Measurements from ENCODE around the gene DFFB. TPM values are rescaled to one million over a fixed set of nuclear protein-coding genes. Genes with fewer than 3 reads are reported as not detected.

Gene DFFB
- total RNA-seq, 1 donor from 2014 or later, result 2.1 TPM

DNA sequence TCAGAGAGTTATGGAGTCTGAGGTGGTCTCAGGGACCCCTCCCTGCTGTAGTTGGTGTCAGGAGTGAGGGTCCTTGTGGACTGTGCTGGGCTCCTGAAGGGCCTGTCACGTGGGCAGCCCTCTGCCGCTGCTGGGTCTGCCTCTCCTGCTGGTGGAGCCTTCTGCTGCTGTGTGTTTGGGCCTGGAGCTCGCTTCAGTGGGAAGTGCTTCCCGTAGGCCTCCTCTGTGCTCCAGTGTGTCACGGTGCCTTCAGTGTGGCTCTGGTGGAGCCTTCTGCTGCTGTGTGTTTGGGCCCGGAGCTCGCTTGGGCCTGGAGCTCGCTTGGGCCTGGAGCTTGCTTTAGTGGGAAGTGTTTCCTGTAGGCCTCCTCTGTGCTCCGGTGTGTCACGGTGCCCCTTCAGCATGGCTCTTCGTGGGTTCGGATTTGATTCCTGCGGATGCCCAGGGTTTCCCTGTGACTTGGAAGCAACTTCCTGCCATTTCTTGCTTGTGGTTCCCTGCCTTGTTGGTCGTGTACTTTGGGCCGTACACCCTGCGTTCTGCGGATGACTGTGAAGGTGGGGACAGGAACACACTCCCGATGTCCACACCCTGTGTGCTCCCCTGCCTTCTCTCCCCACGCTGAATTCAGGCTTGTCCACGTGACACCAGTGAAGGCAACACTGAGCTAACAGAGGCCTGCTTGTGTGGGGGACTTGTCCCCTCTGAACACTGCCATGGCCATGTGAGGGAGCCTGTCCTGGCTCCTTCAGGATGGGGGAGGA, 23.3 kb downstream of the DFFB start:
- Histone ChIP-seq H3K4me1 (ENCODE audit: control insufficient read depth in 3 of 3, insufficient read depth in 3 of 3, low read length in 3 of 3) (no peaks in the 10 kb centered on the region), H3K36me3 (ENCODE audit: control insufficient read depth in 3 of 3, insufficient read depth in 3 of 3, low read length in 3 of 3) (peaks cover 29 to 61% (median 40%) of the 10 kb centered on the region in 3 donors), H3K9me3 (ENCODE audit: control insufficient read depth in 3 of 3, low read length in 3 of 3) (peaks cover 0 to 6% (median 6%) of the 10 kb centered on the region in 3 donors), H3K27me3 (ENCODE audit: control insufficient read depth in 3 of 3, insufficient read depth in 3 of 3, low read length in 3 of 3) (no peaks in the 10 kb centered on the region), H3K27ac (ENCODE audit: low read depth, low read length) (no peak overlapping the region), H3K4me3 (ENCODE audit: low read length in 3 of 3) (no peak overlapping the region), H3K9ac (ENCODE audit: low read depth in 1 of 3, low read length in 3 of 3) (no peak overlapping the region)

DNA sequence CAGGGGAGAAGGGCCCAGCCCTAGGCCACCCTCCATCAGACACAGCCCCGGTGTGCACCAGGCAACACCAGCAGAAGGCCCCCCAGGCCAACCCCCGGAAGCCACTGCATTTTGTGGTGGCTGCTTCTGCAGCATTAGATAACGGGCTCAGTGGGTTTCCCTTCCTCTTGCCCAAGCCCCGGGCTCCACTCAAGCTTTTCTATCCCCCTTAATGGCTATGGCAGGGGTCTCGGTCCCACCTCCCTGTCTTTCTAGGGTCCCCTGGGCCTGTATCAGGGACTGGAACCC, 23.9 kb downstream of the DFFB start:
- H3K9me3 ChIP-seq (ENCODE audit: control insufficient read depth in 3 of 3, low read length in 3 of 3), result peaks cover 0 to 6% (median 6%) of the 10 kb centered on the region in 3 donors
- H3K27ac ChIP-seq (ENCODE audit: low read depth, low read length), result no peak overlapping the region
- H3K4me3 ChIP-seq (ENCODE audit: low read length in 3 of 3), result no peak overlapping the region
- H3K36me3 ChIP-seq (ENCODE audit: control insufficient read depth in 3 of 3, insufficient read depth in 3 of 3, low read length in 3 of 3), result peaks cover 28 to 62% (median 45%) of the 10 kb centered on the region in 3 donors
- no peaks in the 10 kb centered on the region for H3K4me1 ChIP-seq (ENCODE audit: control insufficient read depth in 3 of 3, insufficient read depth in 3 of 3, low read length in 3 of 3)
- no peaks in the 10 kb centered on the region for H3K27me3 ChIP-seq (ENCODE audit: control insufficient read depth in 3 of 3, insufficient read depth in 3 of 3, low read length in 3 of 3)
- no peak overlapping the region for H3K9ac ChIP-seq (ENCODE audit: low read depth in 1 of 3, low read length in 3 of 3)

DNA sequence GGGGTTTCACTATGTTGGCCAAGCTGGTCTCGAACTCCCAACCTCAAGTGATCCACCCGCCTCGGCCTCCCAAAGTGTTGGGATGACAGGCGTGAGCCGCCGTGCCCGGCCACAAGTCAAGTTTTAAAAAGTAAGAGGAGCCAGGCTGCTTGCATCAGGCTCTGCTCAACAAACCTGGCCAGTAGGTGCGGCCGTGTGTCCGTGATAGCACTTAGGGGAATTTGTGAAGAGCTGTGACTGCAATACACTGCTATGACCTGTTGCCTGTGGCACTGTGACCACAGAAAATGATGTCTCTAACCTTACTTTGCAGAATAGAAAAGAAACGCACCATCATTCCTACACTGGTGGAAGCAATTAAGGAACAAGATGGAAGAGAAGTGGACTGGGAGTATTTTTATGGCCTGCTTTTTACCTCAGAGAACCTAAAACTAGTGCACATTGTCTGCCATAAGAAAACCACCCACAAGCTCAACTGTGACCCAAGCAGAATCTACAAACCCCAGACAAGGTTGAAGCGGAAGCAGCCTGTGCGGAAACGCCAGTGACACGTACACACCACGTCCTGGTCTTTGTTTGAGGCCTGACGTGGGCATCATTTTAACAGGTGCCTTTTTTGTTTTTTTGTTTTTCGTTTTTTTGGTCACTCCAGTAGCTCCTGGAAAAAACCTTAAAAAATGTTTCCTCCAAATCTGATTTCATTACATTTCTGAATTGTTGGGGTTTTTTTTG, 26.1 kb downstream of the DFFB start:
- Histone ChIP-seq H3K4me3 (ENCODE audit: low read length in 3 of 3) (no peak overlapping the region), H3K9me3 (ENCODE audit: control insufficient read depth in 3 of 3, low read length in 3 of 3) (peaks cover 0 to 6% (median 6%) of the 10 kb centered on the region in 3 donors), H3K27ac (ENCODE audit: low read depth, low read length) (no peak overlapping the region), H3K9ac (ENCODE audit: low read depth in 1 of 3, low read length in 3 of 3) (no peak overlapping the region), H3K27me3 (ENCODE audit: control insufficient read depth in 3 of 3, insufficient read depth in 3 of 3, low read length in 3 of 3) (no peaks in the 10 kb centered on the region), H3K36me3 (ENCODE audit: control insufficient read depth in 3 of 3, insufficient read depth in 3 of 3, low read length in 3 of 3) (peaks cover 35 to 64% (median 59%) of the 10 kb centered on the region in 3 donors), H3K4me1 (ENCODE audit: control insufficient read depth in 3 of 3, insufficient read depth in 3 of 3, low read length in 3 of 3) (no peaks in the 10 kb centered on the region)

DNA sequence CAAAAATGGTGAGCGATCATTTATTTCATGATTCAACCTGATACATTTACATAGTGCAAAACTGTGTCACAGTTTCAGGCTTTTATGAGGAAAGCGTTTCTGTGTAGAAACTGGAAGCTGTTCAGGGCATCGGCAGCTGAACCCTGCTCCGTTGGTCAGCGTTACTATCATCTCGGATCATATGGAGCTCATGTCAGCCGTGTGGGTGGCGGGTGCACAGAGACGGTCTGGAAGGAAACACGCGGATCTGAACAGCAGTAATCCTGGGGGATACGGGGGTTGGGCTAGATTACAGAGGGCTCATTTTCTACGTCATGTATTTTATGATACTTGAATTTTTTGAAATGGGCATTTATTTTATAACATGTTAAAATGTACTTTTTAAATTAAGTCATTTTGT, 27.7 kb downstream of the DFFB start:
- peaks cover 32 to 60% (median 52%) of the 10 kb centered on the region in 3 donors for H3K36me3 ChIP-seq (ENCODE audit: control insufficient read depth in 3 of 3, insufficient read depth in 3 of 3, low read length in 3 of 3)

DNA sequence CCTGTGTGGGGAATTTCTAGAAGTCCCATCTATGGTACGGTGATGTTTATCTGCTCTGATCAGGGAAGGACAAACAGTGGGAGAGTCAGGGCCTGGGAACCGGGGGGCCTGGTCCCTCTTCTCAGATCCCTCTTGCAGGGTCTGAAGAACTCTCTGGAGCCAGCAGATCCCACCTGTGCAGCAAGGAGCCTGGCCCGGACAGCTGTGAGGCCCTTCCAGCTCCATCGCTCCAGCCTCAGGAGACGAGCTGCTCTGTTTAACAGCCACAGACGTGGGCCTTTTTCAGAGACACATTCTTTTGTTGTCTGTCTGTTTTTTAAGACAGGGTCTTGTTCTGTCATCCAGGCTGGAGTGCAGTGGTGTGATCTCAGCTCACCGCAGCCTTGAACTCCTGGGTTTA, 28.3 kb downstream of the DFFB start:
- Histone ChIP-seq H3K4me1 (ENCODE audit: control insufficient read depth in 3 of 3, insufficient read depth in 3 of 3, low read length in 3 of 3) (no peaks in the 10 kb centered on the region), H3K36me3 (ENCODE audit: control insufficient read depth in 3 of 3, insufficient read depth in 3 of 3, low read length in 3 of 3) (peaks cover 36 to 60% (median 53%) of the 10 kb centered on the region in 3 donors), H3K4me3 (ENCODE audit: low read length in 3 of 3) (no peak overlapping the region), H3K27me3 (ENCODE audit: control insufficient read depth in 3 of 3, insufficient read depth in 3 of 3, low read length in 3 of 3) (no peaks in the 10 kb centered on the region), H3K9me3 (ENCODE audit: control insufficient read depth in 3 of 3, low read length in 3 of 3) (no peaks in the 10 kb centered on the region), H3K27ac (ENCODE audit: low read depth, low read length) (no peak overlapping the region), H3K9ac (ENCODE audit: low read depth in 1 of 3, low read length in 3 of 3) (no peak overlapping the region)

More for the DNA sequence above, 27.7 kb downstream of the DFFB start:
- no peak overlapping the region for H3K9ac ChIP-seq (ENCODE audit: low read depth in 1 of 3, low read length in 3 of 3)
- H3K4me1 ChIP-seq (ENCODE audit: control insufficient read depth in 3 of 3, insufficient read depth in 3 of 3, low read length in 3 of 3), result no peaks in the 10 kb centered on the region
- H3K27me3 ChIP-seq (ENCODE audit: control insufficient read depth in 3 of 3, insufficient read depth in 3 of 3, low read length in 3 of 3), result no peaks in the 10 kb centered on the region
- H3K4me3 ChIP-seq (ENCODE audit: low read length in 3 of 3), result no peak overlapping the region
- no peaks in the 10 kb centered on the region for H3K9me3 ChIP-seq (ENCODE audit: control insufficient read depth in 3 of 3, low read length in 3 of 3)
- no peak overlapping the region for H3K27ac ChIP-seq (ENCODE audit: low read depth, low read length)

DNA sequence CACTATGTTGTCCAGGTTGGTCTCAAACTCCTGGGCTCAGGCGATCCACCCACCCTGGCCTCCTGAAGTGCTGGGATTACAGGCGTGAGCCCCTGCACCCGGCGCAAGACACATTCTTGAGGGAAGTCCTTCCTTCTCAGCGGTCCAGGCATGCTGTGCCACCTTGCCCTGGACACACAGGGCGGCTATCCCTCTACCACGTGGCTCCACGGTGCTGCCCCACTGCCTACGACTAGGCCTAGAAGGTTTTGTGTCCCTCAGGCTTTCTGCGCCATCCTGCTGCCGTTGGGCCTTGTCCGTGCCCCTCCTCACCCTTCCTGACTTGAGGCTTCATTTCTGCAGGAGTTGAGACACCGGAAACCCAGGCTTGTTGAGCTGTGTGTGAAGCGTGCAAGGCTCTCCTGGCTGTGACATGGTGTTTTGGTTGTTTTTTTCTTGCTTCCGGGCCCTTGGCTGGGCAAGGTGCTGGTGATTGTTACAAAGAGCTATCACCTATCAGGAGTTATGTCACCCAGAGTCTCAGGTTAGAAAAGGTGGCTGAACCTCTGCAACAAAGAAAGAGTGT, 28.9 kb downstream of the DFFB start:
- Histone ChIP-seq H3K9ac (ENCODE audit: low read depth in 1 of 3, low read length in 3 of 3) (no peak overlapping the region), H3K4me3 (ENCODE audit: low read length in 3 of 3) (no peak overlapping the region), H3K36me3 (ENCODE audit: control insufficient read depth in 3 of 3, insufficient read depth in 3 of 3, low read length in 3 of 3) (peaks cover 37 to 60% (median 54%) of the 10 kb centered on the region in 3 donors), H3K27me3 (ENCODE audit: control insufficient read depth in 3 of 3, insufficient read depth in 3 of 3, low read length in 3 of 3) (no peaks in the 10 kb centered on the region), H3K4me1 (ENCODE audit: control insufficient read depth in 3 of 3, insufficient read depth in 3 of 3, low read length in 3 of 3) (no peaks in the 10 kb centered on the region), H3K9me3 (ENCODE audit: control insufficient read depth in 3 of 3, low read length in 3 of 3) (no peaks in the 10 kb centered on the region), H3K27ac (ENCODE audit: low read depth, low read length) (no peak overlapping the region)

DNA sequence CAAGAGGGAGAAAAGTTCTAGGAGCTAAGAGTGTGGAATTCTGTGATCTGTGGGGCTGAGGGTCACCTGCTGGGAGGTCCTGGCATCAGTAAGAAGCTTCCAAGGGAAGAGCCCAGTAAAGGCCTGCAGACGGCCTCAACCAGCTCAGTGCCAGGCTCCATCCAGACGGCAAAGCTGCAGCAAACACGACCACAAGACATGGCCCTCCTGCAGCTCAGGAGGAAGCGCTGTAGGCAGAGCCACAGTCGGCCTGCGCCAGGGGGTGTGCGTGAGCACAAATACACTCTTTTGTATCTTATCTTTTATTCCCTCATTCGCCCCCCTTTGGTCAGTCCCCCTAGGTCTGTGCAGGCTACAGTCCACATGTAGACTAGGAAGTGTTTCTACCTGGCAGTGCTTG, 29.4 kb downstream of the DFFB start:
- H3K27ac ChIP-seq (ENCODE audit: low read depth, low read length), result no peak overlapping the region
- H3K36me3 ChIP-seq (ENCODE audit: control insufficient read depth in 3 of 3, insufficient read depth in 3 of 3, low read length in 3 of 3), result peaks cover 41 to 64% (median 56%) of the 10 kb centered on the region in 3 donors
- H3K9me3 ChIP-seq (ENCODE audit: control insufficient read depth in 3 of 3, low read length in 3 of 3), result no peaks in the 10 kb centered on the region
- H3K4me1 ChIP-seq (ENCODE audit: control insufficient read depth in 3 of 3, insufficient read depth in 3 of 3, low read length in 3 of 3), result peaks cover 0 to 2% (median 0%) of the 10 kb centered on the region in 3 donors
- no peak overlapping the region for H3K4me3 ChIP-seq (ENCODE audit: low read length in 3 of 3)
- H3K27me3 ChIP-seq (ENCODE audit: control insufficient read depth in 3 of 3, insufficient read depth in 3 of 3, low read length in 3 of 3), result no peaks in the 10 kb centered on the region
- no peak overlapping the region for H3K9ac ChIP-seq (ENCODE audit: low read depth in 1 of 3, low read length in 3 of 3)

DNA sequence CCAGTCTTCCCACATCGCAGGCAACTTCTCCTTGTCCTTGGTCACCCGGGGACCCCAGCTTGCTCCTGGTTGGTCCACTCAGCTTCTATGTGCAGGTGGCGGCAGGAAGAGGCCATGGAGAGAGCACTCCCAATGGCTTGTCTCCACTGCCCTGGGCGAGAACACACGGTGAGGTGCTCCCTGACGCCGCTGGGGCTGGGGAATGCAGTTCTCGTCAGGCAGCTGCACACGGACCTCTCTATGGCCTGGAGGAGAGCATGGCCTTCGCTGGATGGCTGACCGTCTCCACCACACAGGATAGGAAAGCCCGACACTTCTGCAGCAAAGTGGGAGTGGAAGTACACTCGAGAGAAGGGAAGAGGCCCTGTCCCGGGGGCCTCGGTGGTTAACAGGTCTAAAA, 31.0 kb downstream of the DFFB start:
- Histone ChIP-seq H3K4me3 (ENCODE audit: low read length in 3 of 3) (no peak overlapping the region), H3K27me3 (ENCODE audit: control insufficient read depth in 3 of 3, insufficient read depth in 3 of 3, low read length in 3 of 3) (no peaks in the 10 kb centered on the region), H3K9ac (ENCODE audit: low read depth in 1 of 3, low read length in 3 of 3) (no peak overlapping the region), H3K27ac (ENCODE audit: low read depth, low read length) (no peak overlapping the region), H3K4me1 (ENCODE audit: control insufficient read depth in 3 of 3, insufficient read depth in 3 of 3, low read length in 3 of 3) (peaks cover 5 to 8% (median 7%) of the 10 kb centered on the region in 3 donors), H3K36me3 (ENCODE audit: control insufficient read depth in 3 of 3, insufficient read depth in 3 of 3, low read length in 3 of 3) (peaks cover 41 to 63% (median 53%) of the 10 kb centered on the region in 3 donors), H3K9me3 (ENCODE audit: control insufficient read depth in 3 of 3, low read length in 3 of 3) (no peaks in the 10 kb centered on the region)

DNA sequence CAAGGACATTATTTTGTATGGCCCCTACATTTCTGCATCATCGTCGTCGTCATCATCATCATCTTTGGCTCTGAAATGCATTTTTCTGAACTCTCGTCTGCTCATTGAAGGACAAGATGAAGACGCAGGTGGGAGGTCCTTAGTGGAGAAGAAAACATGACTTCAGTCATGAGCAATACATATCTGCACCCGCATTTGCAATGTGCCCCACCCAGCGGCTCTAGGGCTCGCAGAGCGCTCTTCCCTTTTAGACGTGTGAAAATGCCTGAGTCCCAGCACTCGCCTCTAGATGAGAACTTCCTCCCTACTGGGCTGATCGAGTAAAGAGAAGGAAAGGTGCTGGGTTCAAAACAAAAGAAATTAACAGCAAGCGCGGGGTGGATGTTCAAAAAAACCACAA, 32.7 kb downstream of the DFFB start:
- Histone ChIP-seq H3K4me1 (ENCODE audit: control insufficient read depth in 3 of 3, insufficient read depth in 3 of 3, low read length in 3 of 3) (peaks cover 5 to 8% (median 7%) of the 10 kb centered on the region in 3 donors), H3K4me3 (ENCODE audit: low read length in 3 of 3) (no peak overlapping the region), H3K9ac (ENCODE audit: low read depth in 1 of 3, low read length in 3 of 3) (no peak overlapping the region), H3K27ac (ENCODE audit: low read depth, low read length) (no peak overlapping the region), H3K9me3 (ENCODE audit: control insufficient read depth in 3 of 3, low read length in 3 of 3) (no peaks in the 10 kb centered on the region), H3K27me3 (ENCODE audit: control insufficient read depth in 3 of 3, insufficient read depth in 3 of 3, low read length in 3 of 3) (no peaks in the 10 kb centered on the region), H3K36me3 (ENCODE audit: control insufficient read depth in 3 of 3, insufficient read depth in 3 of 3, low read length in 3 of 3) (peaks cover 38 to 49% (median 45%) of the 10 kb centered on the region in 3 donors)
